IPS DF 4.7 (cell line): Measurements from ENCODE around the gene ABI1.
"Not testable (repeated sequence)": the region's sequence is repeated elsewhere in the genome, so short reads cannot be mapped to it uniquely, and the experiment has no call there.

Experiments used
- DNase-seq: peaks from one replicate; pipeline ENCODE4 v3.0.0-alpha.2; 2013; ENCODE audit warnings: low spot score; ENCODE audit errors: extremely low read depth

ABI1 gene

GRCh38 chr10:26805567-26806245 lies 55.1 kb downstream of the ABI1 start:
- no peak for DNase-seq

DNA sequence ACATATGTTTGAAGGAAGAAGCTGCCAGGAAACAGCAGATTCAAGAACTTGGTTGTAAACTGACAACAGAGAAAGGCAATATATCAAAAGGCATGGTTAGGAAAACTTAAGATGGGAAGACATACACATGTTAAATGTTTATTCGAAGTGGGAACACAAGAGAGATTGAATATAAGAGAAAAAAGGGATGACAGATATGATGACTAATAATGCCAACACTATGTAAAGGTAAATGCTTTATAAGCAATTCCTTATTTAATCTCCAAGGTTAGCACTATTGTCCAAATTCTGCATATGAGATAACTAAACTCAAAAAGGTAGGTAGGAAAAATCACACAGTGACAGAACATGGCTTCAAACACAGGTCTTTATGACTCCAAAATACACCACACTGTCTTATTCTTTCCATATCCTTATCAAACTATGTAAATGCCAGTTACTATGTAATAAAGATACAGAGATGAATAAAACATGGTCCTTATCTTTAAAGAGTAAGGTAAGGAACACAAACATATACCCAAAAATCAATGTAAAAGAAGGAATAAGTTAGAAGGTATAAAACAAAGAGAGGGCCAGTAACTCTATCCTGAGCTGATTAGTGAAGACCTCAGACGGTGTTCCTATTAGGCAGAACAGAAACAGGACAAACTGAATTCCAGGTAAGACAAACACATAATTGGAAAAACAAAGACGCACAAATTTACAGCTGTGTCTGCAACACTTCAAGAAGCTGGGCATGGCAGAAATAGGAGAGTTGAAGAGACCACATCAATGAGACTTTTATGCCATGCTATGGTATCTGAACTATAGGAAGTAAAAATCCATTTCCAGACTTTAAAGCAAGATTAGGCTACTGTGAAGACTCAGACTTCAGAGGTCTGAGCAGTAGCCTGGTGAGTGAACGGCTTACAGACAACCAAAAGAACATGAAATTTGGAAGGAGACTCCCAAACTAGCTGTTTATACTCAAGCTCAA lies 56.1 kb downstream of the ABI1 start:
- DNase-seq = no peak

DNA sequence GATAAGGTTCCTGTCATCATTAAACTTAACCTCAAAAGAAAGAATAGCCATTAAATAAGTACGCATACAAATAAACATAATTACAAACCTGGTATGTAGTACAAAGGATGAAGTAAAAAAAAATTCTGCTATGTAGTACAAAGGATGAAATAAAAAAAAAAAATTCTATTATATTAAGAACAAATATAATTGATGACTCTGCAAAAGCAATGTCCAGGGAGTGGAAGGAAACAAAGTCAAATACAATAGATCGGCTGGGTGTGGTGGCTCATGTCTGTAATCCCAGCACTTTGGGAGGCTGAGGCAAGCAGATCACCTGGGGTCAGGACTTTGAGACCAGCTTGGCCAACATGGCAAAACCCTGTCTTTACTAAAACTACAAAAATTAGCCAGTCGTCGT lies 56.9 kb downstream of the ABI1 start:
- DNase-seq = no peak

- no peak for DNase-seq
Observed at GRCh38 chr10:26802527-26802926, 58.2 kb downstream of the ABI1 start.

GRCh38 chr10:26801831-26802230 lies 58.9 kb downstream of the ABI1 start:
- DNase-seq = no peak

DNA sequence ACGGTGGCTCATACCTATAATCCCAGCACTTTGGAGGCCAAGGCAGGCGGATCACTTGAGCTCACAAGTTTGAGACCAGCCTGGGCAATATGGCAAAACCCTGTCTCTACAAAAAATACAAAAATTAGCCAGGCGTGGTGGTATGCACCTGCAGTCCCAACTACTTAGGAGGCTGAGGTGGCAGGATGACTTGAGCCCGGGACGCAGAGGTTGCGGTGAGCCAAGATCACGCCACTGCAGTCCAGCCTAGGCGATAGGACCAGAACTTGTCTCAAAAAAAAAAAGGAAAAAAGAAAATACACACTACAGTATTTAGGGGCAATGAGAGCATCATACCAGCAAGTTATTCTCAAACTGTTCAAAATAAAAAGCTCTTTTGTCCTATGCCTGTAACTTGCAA lies 59.5 kb downstream of the ABI1 start:
- no peak for DNase-seq

- DNase-seq = no peak
Observed at GRCh38 chr10:26800468-26800867, 60.3 kb downstream of the ABI1 start.

- no peak for DNase-seq
Observed at GRCh38 chr10:26799342-26799741, 61.4 kb downstream of the ABI1 start.

DNA sequence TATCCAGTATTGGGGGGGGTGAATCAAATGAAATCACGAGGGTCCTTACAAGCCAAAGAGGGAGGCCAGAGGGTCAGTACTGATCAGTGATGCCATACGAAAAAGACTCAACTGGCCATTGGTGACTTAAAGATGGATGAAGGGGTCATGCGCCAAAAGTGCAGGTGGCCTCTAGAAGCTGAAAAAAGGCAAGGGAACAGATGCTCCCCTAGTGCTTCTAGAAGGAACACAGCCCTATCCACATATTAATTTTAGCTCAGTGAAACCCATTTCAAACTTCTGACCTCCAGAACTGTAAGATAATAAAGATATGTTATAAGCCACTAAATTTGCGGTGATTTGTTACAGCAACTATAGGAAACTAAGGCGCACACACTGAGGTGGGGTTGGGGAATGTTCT lies 62.5 kb downstream of the ABI1 start:
- no peak for DNase-seq

DNA sequence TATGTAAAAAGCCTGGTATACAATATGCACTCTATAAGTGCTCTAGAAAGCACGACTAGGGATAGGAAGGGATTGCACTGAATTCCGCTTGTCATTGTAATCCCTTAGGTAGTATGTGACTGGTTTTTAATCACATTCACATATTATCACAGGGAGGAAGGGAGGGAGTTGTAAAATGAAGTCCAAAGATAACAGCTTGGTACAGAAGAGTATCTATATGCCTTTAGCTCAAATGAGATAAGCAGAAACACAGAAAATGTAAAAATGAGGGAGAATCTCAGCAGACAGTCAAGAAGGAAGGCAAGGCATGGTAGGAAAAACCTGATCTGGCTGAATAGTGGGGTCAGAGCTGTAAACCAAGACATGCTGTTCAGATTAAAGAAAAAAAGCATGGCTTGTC lies 63.4 kb downstream of the ABI1 start:
- DNase-seq = no peak

DNA sequence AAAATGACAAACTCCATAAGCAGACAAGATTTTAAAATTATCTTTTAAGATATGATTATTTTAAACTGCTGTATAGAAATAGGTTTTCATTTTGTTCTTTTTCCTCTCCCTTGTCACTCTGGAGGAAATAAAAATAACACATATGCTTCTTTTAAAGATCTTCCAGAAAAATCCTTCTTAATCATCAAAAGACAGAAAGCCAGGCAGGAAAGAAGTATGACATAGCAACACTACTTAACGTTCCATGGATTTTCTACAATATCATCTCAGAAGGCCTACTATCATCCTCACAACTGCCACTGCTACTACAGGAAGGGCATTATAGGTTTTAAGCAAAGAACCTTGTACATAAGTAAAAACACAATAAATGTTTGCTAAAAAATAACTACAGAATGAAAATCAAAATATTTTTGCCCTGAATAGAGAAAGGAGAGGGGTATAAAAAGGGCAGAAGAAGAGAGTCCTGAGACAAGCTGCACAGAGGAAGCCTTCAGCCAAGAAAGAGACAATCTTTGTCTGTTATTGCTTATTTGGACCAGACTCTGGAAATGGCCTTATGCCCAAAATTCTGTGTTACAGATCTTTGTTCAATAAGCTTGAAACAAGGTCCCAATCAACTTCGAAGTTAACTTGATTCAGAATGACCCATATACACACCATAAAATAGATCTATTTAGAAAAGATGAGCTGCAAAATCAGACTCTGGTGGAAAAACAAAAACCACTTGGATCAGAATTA lies 67.8 kb downstream of the ABI1 start:
- no peak for DNase-seq

DNA sequence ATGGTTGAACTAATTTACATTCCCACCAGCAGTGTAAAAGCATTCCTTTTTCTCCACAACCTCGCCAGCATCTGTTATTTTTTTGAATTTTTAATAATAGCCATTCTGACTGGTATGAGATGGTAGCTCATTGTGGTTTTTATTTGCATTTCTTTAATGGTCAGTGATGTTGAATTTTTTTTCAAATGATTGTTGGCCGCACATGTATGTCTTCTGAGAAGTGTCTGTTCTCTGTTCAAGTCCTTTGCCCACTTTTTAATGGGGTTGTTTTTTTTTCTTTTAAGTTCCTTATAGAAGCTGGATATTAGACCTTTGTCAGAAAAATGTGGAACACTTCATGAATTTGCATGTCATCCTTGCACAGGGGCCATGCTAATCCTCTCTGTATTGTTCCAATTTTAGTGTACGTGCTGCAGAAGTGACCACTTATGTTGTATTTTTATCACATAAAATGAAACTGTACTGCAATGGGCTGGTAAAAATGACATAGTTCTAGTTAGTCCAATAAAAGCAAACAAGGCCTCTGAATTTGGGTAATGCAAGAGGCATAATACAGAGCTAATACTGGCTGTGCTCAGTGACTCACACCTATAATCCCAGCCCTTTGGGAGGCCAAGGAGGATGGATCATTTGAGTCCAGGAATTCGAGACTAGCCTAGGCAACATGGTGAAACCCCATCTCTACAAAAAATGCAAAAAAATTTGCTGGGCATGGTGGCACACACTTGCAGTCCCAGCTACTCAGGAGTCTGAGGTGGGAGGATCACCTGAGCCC lies 70.3 kb downstream of the ABI1 start:
- no peak for DNase-seq

DNA sequence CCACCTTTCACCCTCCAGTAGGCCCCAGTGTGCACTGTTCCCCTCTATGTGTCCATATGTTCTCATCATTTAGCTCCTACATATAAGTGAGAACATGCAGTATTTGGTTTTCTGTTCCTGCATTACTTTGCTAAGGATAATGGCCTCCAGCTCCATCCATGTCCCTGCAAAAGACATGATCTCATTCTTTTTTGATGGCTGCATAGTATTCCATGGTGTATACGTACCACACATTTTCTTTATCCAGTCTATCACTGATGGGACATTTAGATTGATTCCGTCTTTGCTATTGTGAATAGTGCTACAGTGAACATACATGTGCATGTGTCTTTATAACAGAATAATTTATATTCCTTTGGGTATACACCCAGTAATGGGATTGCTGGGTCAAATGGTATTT lies 71.0 kb downstream of the ABI1 start:
- not testable (repeated sequence) for DNase-seq

DNA sequence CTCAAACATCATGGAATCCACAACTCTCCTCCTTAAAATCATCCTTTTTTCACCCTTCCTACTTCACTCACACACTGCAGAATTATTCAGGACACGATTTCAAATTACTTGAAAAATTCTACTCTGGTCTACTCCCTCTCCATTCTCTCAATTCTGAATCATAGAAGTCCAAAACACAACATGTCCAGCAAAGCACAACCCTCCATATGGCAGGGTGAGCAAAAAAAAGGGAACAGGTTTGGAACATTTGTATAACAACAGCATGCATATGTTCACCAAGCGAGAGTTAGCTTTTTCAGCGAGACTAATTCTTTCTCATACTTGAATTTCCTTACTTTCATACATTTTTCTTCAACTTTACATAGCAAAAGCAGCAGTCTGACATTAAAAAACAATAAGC lies 73.4 kb downstream of the ABI1 start:
- DNase-seq = no peak

GRCh38 chr10:26781797-26782196 lies 79.0 kb downstream of the ABI1 start:
- DNase-seq = no peak

- DNase-seq = peak; percentile 25
Observed at GRCh38 chr10:26780793-26781601, 79.8 kb downstream of the ABI1 start.

DNA sequence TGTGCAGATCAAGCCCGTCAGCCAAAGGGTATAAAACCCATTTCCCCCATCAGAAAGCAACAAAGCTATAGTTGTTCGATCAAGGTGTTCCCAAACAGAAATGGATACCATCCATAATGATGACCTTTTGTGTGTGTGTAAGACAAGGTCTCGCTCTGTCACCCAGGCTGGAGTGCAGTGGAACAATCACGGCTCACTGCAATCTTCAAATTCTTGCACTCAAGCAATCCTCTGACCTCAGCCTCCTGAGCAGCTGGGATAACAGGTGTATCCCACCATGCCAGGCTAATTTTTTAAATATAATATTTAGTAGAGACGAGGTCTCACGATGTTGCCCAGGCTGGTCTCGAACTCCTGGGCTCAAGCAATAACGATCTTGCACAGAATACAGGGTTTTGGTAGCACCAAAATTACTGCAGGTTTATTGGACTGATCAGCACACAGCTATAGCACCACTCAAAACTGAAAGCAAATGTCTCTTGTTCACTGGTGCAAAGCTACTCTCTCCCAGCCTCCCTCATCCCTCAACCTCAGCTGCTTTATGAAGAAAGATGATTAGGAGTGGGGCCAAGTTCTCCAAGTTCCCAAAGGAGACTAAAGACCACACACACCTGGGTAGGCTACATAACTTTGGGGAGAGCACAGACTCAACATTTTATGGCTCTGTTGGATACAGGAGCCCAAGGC lies 80.5 kb downstream of the ABI1 start:
- no peak for DNase-seq

DNA sequence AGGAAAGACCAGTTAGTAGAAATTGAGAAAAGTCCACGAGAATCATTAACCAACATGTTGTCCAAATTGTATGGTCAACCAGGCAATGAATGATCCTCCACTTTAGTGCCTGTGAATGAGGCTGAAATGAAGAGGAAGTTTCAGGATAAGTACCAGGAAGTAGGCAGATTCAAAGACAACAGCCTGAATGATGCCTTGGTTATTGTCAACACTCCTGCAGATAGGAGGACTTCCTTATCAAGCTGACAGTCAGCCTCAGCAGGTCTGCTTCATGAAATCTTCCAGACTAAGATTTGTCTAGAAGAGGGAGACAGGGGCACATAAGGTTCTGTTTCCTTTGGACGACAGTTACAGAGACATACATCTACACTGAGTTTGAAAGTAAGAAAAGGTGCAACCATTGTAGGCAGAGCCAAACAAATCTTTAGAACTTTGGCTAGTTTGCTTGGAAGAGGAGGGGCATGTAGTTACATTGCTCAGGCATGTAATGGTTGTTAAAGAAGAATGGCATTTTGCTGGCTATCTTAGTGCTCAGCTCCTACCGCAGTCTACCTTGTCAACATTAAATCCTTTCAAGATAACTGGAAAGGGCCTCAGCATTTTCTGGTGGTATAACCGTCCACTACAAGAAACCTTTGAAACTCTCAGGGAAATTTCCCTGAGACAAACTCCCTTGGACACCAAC lies 81.4 kb downstream of the ABI1 start:
- no peak for DNase-seq

- no peak for DNase-seq
Observed at GRCh38 chr10:26777686-26778085, 83.1 kb downstream of the ABI1 start.
